ENCODE measurements around the gene DEFB125. TPM values are rescaled to one million over a fixed set of nuclear protein-coding genes. Genes with fewer than 3 reads are reported as not detected.

DEFB125 gene
- polyA plus RNA-seq, 1 donor from 2014 or later: not detected

- Histone ChIP-seq H3K36me3 (ENCODE audit: insufficient read depth, low read length) (no peaks in the 10 kb centered on the region), H3F3A (ENCODE audit: insufficient read depth, low read length, poor library complexity, severe bottlenecking) (no peaks in the 10 kb centered on the region), H3K9ac (ENCODE audit: low read length) (no peak overlapping the region), H4K20me1 (ENCODE audit: insufficient read depth) (no peaks in the 10 kb centered on the region), H3K79me2 (replicated peaks; ENCODE audit: insufficient read depth, low read length) (no peaks in the 10 kb centered on the region), H2AFZ (ENCODE audit: low read depth, low read length) (no peak overlapping the region), H3K27me3 (ENCODE audit: insufficient read depth, low read depth, low read length) (no peaks in the 10 kb centered on the region), H3K4me3 (ENCODE audit: low read length) (no peak overlapping the region), H3K9me2 (ENCODE audit: insufficient read depth, low read length) (no peaks in the 10 kb centered on the region), H3K4me2 (ENCODE audit: low read length) (no peak overlapping the region), H3K9me3 (ENCODE audit: low read length) (no peaks in the 10 kb centered on the region), H3K27ac (ENCODE audit: low read length) (no peak overlapping the region)
- TF ChIP-seq, protein P1, sequence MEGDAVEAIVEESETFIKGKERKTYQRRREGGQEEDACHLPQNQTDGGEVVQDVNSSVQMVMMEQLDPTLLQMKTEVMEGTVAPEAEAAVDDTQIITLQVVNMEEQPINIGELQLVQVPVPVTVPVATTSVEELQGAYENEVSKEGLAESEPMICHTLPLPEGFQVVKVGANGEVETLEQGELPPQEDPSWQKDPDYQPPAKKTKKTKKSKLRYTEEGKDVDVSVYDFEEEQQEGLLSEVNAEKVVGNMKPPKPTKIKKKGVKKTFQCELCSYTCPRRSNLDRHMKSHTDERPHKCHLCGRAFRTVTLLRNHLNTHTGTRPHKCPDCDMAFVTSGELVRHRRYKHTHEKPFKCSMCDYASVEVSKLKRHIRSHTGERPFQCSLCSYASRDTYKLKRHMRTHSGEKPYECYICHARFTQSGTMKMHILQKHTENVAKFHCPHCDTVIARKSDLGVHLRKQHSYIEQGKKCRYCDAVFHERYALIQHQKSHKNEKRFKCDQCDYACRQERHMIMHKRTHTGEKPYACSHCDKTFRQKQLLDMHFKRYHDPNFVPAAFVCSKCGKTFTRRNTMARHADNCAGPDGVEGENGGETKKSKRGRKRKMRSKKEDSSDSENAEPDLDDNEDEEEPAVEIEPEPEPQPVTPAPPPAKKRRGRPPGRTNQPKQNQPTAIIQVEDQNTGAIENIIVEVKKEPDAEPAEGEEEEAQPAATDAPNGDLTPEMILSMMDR (IDR thresholded peaks at IDR 0.05; ENCODE audit: poor library complexity, severe bottlenecking): no peak
- TF ChIP-seq REST (IDR thresholded peaks at IDR 0.05; ENCODE audit: borderline replicate concordance) (no peak), SMC3 (conservative IDR thresholded peaks at IDR 0.05; ENCODE audit: poor library complexity) (no peak), RAD21 (conservative IDR thresholded peaks at IDR 0.05) (no peak), TAF1 (IDR thresholded peaks at IDR 0.05; ENCODE audit: low read depth) (no peak), EZH2 (IDR thresholded peaks at IDR 0.05; ENCODE audit: borderline replicate concordance, insufficient read depth, low read length, poor library complexity, severe bottlenecking) (no peak), POLR2AphosphoS5 (IDR thresholded peaks at IDR 0.05) (no peak), EP300 (conservative IDR thresholded peaks at IDR 0.05; ENCODE audit: poor library complexity, severe bottlenecking) (no peak), MXI1 (conservative IDR thresholded peaks at IDR 0.05; ENCODE audit: poor library complexity, severe bottlenecking) (no peak)
Measured at GRCh38 chr20:101975-102374, 14.5 kb downstream of the DEFB125 start.

- no peak overlapping the region for H3K9ac ChIP-seq (ENCODE audit: low read length)
- H3K9me3 ChIP-seq (ENCODE audit: low read length): no peaks in the 10 kb centered on the region
- no peaks in the 10 kb centered on the region for H4K20me1 ChIP-seq (ENCODE audit: insufficient read depth)
Measured at GRCh38 chr20:103456-103855, 16.0 kb downstream of the DEFB125 start.

More at GRCh38 chr20:103456-103855, 16.0 kb downstream of the DEFB125 start:
- H3K4me2 ChIP-seq (ENCODE audit: low read length): no peak overlapping the region
- no peak overlapping the region for H2AFZ ChIP-seq (ENCODE audit: low read depth, low read length)
- no peaks in the 10 kb centered on the region for H3K36me3 ChIP-seq (ENCODE audit: insufficient read depth, low read length)
- no peak overlapping the region for H3K27ac ChIP-seq (ENCODE audit: low read length)
- no peaks in the 10 kb centered on the region for H3F3A ChIP-seq (ENCODE audit: insufficient read depth, low read length, poor library complexity, severe bottlenecking)
- H3K27me3 ChIP-seq (ENCODE audit: insufficient read depth, low read depth, low read length): no peaks in the 10 kb centered on the region
- H3K4me3 ChIP-seq (ENCODE audit: low read length): no peak overlapping the region
- H3K79me2 ChIP-seq (replicated peaks; ENCODE audit: insufficient read depth, low read length): no peaks in the 10 kb centered on the region
- no peak for TF ChIP-seq POLR2AphosphoS5 (IDR thresholded peaks at IDR 0.05)
- no peak for TF ChIP-seq EP300 (conservative IDR thresholded peaks at IDR 0.05; ENCODE audit: poor library complexity, severe bottlenecking)
- TF ChIP-seq MXI1 (conservative IDR thresholded peaks at IDR 0.05; ENCODE audit: poor library complexity, severe bottlenecking): no peak
- no peak for TF ChIP-seq RAD21 (conservative IDR thresholded peaks at IDR 0.05)
- TF ChIP-seq TAF1 (IDR thresholded peaks at IDR 0.05; ENCODE audit: low read depth): no peak
- TF ChIP-seq EZH2 (IDR thresholded peaks at IDR 0.05; ENCODE audit: borderline replicate concordance, insufficient read depth, low read length, poor library complexity, severe bottlenecking): no peak
- TF ChIP-seq, protein P1 (IDR thresholded peaks at IDR 0.05; ENCODE audit: poor library complexity, severe bottlenecking): no peak
- TF ChIP-seq SMC3 (conservative IDR thresholded peaks at IDR 0.05; ENCODE audit: poor library complexity): no peak
- TF ChIP-seq REST (IDR thresholded peaks at IDR 0.05; ENCODE audit: borderline replicate concordance): no peak
- H3K9me2 ChIP-seq (ENCODE audit: insufficient read depth, low read length): no peaks in the 10 kb centered on the region

All from neural cell (in vitro differentiated cells).